ENCODE data around the gene EXOSC5. TPM values are rescaled to one million over a fixed set of nuclear protein-coding genes. Genes with fewer than 3 reads are reported as not detected.

The EXOSC5 gene
- total and polyA plus RNA-seq, 10 of the 15 experiments (the other 5 are each of a cell fraction or from before 2014, with no cell fraction given) = 15.8 to 123 (median 52.7) TPM

DNA sequence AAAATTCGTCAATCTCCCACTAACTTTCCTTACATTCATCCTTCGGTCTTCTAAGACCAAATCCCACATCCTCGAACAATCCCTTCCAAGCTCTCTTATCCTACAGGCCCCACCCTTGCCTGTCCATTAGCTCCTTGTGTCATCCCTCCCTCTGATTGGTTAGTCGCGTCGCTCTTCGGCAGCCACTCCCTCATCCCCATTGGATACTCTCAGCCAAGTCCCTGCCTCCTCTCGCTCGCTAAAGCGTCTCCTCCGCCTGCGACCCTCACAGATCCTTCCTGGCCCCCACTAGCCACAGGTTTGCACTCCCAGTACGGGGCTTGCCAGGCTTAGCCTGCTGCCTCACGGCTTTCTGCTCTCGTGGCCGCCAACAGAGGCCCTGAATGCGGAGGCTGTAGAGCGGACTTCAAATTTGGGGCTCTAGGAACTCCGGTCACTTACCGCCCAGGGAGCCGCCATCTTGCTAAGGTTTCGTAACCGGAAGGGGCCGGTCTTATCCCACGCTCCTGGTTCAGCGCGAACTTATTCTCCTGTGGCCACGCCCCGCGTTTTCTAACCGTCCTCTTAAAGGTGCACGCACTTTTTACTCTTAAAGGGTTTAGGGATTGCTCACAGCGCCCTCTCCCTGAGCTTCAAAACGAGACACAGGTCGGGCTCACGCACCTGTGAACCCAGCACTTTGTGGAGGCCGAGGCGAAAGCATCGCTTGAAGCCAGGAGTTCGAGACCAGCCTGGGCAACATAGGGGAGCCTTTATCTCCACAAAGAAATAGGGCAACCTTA lies 42.5 kb upstream of the EXOSC5 start, which contains the start of gene DMAC2:
TSS of gene DMAC2 (minus strand) at position 472 of the 782 bp plus-strand sequence. CDS start at position 459, 13 bp downstream.
- CTCF ChIA-PET = interaction anchor here (0.6 to 3.3 kb wide), 28 partner anchors 8 to 805 kb away, joined by 3 to 22 read pairs (median 4); partner anchors contain the start of genes B9D2, CEACAM21 and TGFB1
- no peaks in the 10 kb centered on the region; the same call in 1 of the 2 replicates for H3K4me1 ChIP-seq (ENCODE audit: control insufficient read depth, insufficient read depth, low read length)
- WGBS (ENCODE audit: insufficient coverage, insufficient replicate concordance, low lambda C conversion rate, missing lambda C conversion rate) = under 1% methylated on average over 40 of the region's 40 CpGs
- in situ Hi-C loops (cut with MboI) (loop anchor here (10.0 kb wide), 2 partner anchors 95 to 135 kb away; partner anchors contain the start of gene CEACAM21), intact Hi-C loops (cut with micrococcal nuclease; ENCODE audit: unreplicated experiment) (loop anchor here (5.0 kb wide), 1 partner anchor 237 kb away; no protein-coding TSS in a partner anchor)
- POLR2A ChIA-PET = interaction anchor here (0.5 to 1.6 kb wide), 12 partner anchors 11 to 819 kb away, joined by 3 to 7 read pairs (median 3); partner anchors contain the start of genes CCDC97, CEACAM21 and HNRNPUL1
- no TSS peak for BruUV-seq (replicated peaks)
- H3K27me3 ChIP-seq (replicated peaks in 1 of 2; ENCODE audit: control insufficient read depth in 2 of 2, insufficient read depth in 2 of 2, low read length in 1 of 2) = no peaks in the 10 kb centered on the region
- FAIRE-seq (peak; percentile 99), DNase-seq (ENCODE audit: low read depth, low spot score) (peak; percentile 89), ATAC-seq (peak; percentile 98)
- H3K4me3 ChIP-seq = peak within 1 kb of the TSS; percentile 92
- no peaks in the 10 kb centered on the region; a peak in 1 of 4 replicates for H3K36me3 ChIP-seq (ENCODE audit: control insufficient read depth in 2 of 2, insufficient read depth in 2 of 2, low read length in 1 of 2)
- no peaks in the 10 kb centered on the region for H4K20me1 ChIP-seq (ENCODE audit: control insufficient read depth, insufficient read depth)
- peak within 1 kb of the TSS; percentile 85 for H3K27ac ChIP-seq (ENCODE audit: control insufficient read depth, insufficient read depth)
- peak within 1 kb of the TSS; percentile 89 for H3K9ac ChIP-seq (ENCODE audit: control insufficient read depth, insufficient read depth, low read length)
- H3K79me2 ChIP-seq (ENCODE audit: control insufficient read depth, insufficient read depth, low read length) = peaks cover 2% of the 10 kb centered on the region
- no peaks in the 10 kb centered on the region for H3K9me3 ChIP-seq (replicated peaks; ENCODE audit: control insufficient read depth, insufficient read depth, low read length)
- H3K4me2 ChIP-seq (ENCODE audit: control insufficient read depth, insufficient read depth) = peak within 1 kb of the TSS; percentile 72
- peak within 1 kb of the TSS; percentile 95 for H2AFZ ChIP-seq (ENCODE audit: control insufficient read depth, low read depth, low read length)
- SMC1A ChIA-PET (ENCODE audit: uncharacterized antibody, unreplicated experiment) = interaction anchor here (0.7 to 2.1 kb wide), 16 partner anchors 9 to 355 kb away, joined by 3 to 8 read pairs (median 3); partner anchors contain the start of genes B9D2 and CEACAM21
- RAD21 ChIA-PET (ENCODE audit: unreplicated experiment) = interaction anchor here (0.6 to 1.7 kb wide), 16 partner anchors 9 to 235 kb away, joined by 3 to 14 read pairs (median 4); partner anchors contain the start of genes B3GNT8 and B9D2
- TF ChIP-seq ESRRA (IDR thresholded peaks at IDR 0.05; ENCODE audit: low read length) = no peak
- TF ChIP-seq KDM1A (IDR thresholded peaks at IDR 0.05; ENCODE audit: borderline replicate concordance) = no peak
- TF ChIP-seq FOS (IDR thresholded peaks at IDR 0.05; ENCODE audit: borderline replicate concordance, extremely low read depth, insufficient read length) = no peak
- TF ChIP-seq, protein P1, sequence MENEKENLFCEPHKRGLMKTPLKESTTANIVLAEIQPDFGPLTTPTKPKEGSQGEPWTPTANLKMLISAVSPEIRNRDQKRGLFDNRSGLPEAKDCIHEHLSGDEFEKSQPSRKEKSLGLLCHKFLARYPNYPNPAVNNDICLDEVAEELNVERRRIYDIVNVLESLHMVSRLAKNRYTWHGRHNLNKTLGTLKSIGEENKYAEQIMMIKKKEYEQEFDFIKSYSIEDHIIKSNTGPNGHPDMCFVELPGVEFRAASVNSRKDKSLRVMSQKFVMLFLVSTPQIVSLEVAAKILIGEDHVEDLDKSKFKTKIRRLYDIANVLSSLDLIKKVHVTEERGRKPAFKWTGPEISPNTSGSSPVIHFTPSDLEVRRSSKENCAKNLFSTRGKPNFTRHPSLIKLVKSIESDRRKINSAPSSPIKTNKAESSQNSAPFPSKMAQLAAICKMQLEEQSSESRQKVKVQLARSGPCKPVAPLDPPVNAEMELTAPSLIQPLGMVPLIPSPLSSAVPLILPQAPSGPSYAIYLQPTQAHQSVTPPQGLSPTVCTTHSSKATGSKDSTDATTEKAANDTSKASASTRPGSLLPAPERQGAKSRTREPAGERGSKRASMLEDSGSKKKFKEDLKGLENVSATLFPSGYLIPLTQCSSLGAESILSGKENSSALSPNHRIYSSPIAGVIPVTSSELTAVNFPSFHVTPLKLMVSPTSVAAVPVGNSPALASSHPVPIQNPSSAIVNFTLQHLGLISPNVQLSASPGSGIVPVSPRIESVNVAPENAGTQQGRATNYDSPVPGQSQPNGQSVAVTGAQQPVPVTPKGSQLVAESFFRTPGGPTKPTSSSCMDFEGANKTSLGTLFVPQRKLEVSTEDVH (IDR thresholded peaks at IDR 0.05; ENCODE audit: low read depth, partially characterized antibody) = no peak
- TF ChIP-seq NBN (IDR thresholded peaks at IDR 0.05) = peak; percentile 87; the same call in 1 of the 2 replicates
- TF ChIP-seq POLR2AphosphoS2 (IDR thresholded peaks at IDR 0.05; ENCODE audit: low read depth, low read length) = peak; percentile 82; the same call in 1 of the 2 replicates
- TF ChIP-seq, protein P2, sequence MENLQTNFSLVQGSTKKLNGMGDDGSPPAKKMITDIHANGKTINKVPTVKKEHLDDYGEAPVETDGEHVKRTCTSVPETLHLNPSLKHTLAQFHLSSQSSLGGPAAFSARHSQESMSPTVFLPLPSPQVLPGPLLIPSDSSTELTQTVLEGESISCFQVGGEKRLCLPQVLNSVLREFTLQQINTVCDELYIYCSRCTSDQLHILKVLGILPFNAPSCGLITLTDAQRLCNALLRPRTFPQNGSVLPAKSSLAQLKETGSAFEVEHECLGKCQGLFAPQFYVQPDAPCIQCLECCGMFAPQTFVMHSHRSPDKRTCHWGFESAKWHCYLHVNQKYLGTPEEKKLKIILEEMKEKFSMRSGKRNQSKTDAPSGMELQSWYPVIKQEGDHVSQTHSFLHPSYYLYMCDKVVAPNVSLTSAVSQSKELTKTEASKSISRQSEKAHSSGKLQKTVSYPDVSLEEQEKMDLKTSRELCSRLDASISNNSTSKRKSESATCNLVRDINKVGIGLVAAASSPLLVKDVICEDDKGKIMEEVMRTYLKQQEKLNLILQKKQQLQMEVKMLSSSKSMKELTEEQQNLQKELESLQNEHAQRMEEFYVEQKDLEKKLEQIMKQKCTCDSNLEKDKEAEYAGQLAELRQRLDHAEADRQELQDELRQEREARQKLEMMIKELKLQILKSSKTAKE (IDR thresholded peaks at IDR 0.05; ENCODE audit: low read depth, poor library complexity, severe bottlenecking) = peak; percentile 18
- TF ChIP-seq NR2C2 (IDR thresholded peaks at IDR 0.05; ENCODE audit: borderline replicate concordance, control insufficient read depth, insufficient read length, low read depth) = no peak
- no peak for TF ChIP-seq SREBF1 (IDR thresholded peaks at IDR 0.05; ENCODE audit: low read length)
- peak; percentile 25 to 43; a peak in 2 of 4 replicates for TF ChIP-seq BHLHE40 (IDR thresholded peaks at IDR 0.05; ENCODE audit: borderline replicate concordance in 1 of 2, low read depth in 2 of 2, low read length in 1 of 2)
- TF ChIP-seq, protein P3, sequence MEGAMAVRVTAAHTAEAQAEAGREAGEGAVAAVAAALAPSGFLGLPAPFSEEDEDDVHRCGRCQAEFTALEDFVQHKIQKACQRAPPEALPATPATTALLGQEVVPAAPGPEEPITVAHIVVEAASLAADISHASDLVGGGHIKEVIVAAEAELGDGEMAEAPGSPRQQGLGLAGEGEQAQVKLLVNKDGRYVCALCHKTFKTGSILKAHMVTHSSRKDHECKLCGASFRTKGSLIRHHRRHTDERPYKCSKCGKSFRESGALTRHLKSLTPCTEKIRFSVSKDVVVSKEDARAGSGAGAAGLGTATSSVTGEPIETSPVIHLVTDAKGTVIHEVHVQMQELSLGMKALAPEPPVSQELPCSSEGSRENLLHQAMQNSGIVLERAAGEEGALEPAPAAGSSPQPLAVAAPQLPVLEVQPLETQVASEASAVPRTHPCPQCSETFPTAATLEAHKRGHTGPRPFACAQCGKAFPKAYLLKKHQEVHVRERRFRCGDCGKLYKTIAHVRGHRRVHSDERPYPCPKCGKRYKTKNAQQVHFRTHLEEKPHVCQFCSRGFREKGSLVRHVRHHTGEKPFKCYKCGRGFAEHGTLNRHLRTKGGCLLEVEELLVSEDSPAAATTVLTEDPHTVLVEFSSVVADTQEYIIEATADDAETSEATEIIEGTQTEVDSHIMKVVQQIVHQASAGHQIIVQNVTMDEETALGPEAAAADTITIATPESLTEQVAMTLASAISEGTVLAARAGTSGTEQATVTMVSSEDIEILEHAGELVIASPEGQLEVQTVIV (IDR thresholded peaks at IDR 0.05; ENCODE audit: borderline replicate concordance, partially characterized antibody) = peak; percentile 41
- TF ChIP-seq, protein P4, sequence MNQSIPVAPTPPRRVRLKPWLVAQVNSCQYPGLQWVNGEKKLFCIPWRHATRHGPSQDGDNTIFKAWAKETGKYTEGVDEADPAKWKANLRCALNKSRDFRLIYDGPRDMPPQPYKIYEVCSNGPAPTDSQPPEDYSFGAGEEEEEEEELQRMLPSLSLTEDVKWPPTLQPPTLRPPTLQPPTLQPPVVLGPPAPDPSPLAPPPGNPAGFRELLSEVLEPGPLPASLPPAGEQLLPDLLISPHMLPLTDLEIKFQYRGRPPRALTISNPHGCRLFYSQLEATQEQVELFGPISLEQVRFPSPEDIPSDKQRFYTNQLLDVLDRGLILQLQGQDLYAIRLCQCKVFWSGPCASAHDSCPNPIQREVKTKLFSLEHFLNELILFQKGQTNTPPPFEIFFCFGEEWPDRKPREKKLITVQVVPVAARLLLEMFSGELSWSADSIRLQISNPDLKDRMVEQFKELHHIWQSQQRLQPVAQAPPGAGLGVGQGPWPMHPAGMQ (IDR thresholded peaks at IDR 0.05; ENCODE audit: borderline replicate concordance) = no peak

All from GM12878 (cell line).